Measurements from ENCODE around the gene PEPD. TPM values are rescaled to one million over a fixed set of nuclear protein-coding genes. Genes with fewer than 3 reads are reported as not detected.

Gene PEPD
- total and polyA plus RNA-seq, 10 of the 15 experiments (the other 5 are each of a cell fraction or from before 2014, with no cell fraction given) = 1.4 to 52.0 (median 20.2) TPM

GRCh38 chr19:33503433-33504057 is 18.0 kb downstream of the PEPD start (continued):
- TF ChIP-seq YY1 (IDR thresholded peaks at IDR 0.05; ENCODE audit: low read depth, low read length) = no peak

GRCh38 chr19:33503030-33503429 is 18.6 kb downstream of the PEPD start:
- Histone ChIP-seq H3K27me3 (replicated peaks in 1 of 2; ENCODE audit: control insufficient read depth in 2 of 2, insufficient read depth in 2 of 2, low read length in 1 of 2) (no peaks in the 10 kb centered on the region), H4K20me1 (ENCODE audit: control insufficient read depth, insufficient read depth) (no peaks in the 10 kb centered on the region), H3K79me2 (ENCODE audit: control insufficient read depth, insufficient read depth, low read length) (no peaks in the 10 kb centered on the region), H3K4me1 (ENCODE audit: control insufficient read depth, insufficient read depth, low read length) (no peaks in the 10 kb centered on the region), H3K27ac (ENCODE audit: control insufficient read depth, insufficient read depth) (no peak overlapping the region), H3K36me3 (ENCODE audit: control insufficient read depth in 2 of 2, insufficient read depth in 2 of 2, low read length in 1 of 2) (no peaks in the 10 kb centered on the region; a peak in 1 of 4 replicates), H3K4me3 (no peak overlapping the region), H3K4me2 (ENCODE audit: control insufficient read depth, insufficient read depth) (no peak overlapping the region), H3K9ac (ENCODE audit: control insufficient read depth, insufficient read depth, low read length) (no peak overlapping the region), H3K9me3 (replicated peaks; ENCODE audit: control insufficient read depth, insufficient read depth, low read length) (no peaks in the 10 kb centered on the region), H2AFZ (ENCODE audit: control insufficient read depth, low read depth, low read length) (no peak overlapping the region)
- ATAC-seq = no peak
- SMC1A ChIA-PET (ENCODE audit: uncharacterized antibody, unreplicated experiment) = no interaction called here
- RAD21 ChIA-PET (ENCODE audit: unreplicated experiment) = no interaction called here
- TF ChIP-seq YBX1 (IDR thresholded peaks at IDR 0.05) (no peak), GABPA (IDR thresholded peaks at IDR 0.05; ENCODE audit: low read depth) (no peak), BHLHE40 (IDR thresholded peaks at IDR 0.05; ENCODE audit: borderline replicate concordance in 1 of 2, low read depth in 2 of 2, low read length in 1 of 2) (no peak), MEF2B (IDR thresholded peaks at IDR 0.05; ENCODE audit: partially characterized antibody, poor library complexity, severe bottlenecking) (no peak), CUX1 (IDR thresholded peaks at IDR 0.05; ENCODE audit: insufficient replicate concordance, low read depth, low read length) (no peak), ATF7 (IDR thresholded peaks at IDR 0.05; ENCODE audit: low read depth) (no peak), ZNF622 (IDR thresholded peaks at IDR 0.05) (no peak), EP300 (IDR thresholded peaks at IDR 0.05; ENCODE audit: borderline replicate concordance in 1 of 2, control insufficient read depth in 1 of 2, low read depth in 2 of 2, low read length in 2 of 2) (no peak), HSF1 (IDR thresholded peaks at IDR 0.05; ENCODE audit: low read depth, low read length) (no peak), ETV6 (conservative IDR thresholded peaks at IDR 0.05 in 1 of 2, IDR thresholded peaks at IDR 0.05 in 1 of 2; ENCODE audit: borderline replicate concordance in 1 of 2, low read depth in 1 of 2) (no peak), GATAD2B (conservative IDR thresholded peaks at IDR 0.05; ENCODE audit: low read depth) (no peak), ZNF384 (IDR thresholded peaks at IDR 0.05; ENCODE audit: borderline replicate concordance, low read depth, low read length) (no peak), MYC (IDR thresholded peaks at IDR 0.05; ENCODE audit: insufficient read depth, insufficient read length, insufficient replicate concordance, low read length, severe bottlenecking) (no peak)
- whole genome bisulfite sequencing (ENCODE audit: insufficient coverage, insufficient replicate concordance, low lambda C conversion rate, missing lambda C conversion rate) = 96% methylated on average over 6 of the region's 6 CpGs
- BruUV-seq (replicated peaks) = no TSS peak
- in situ Hi-C loops (cut with MboI) (no loop called here), intact Hi-C loops (cut with micrococcal nuclease; ENCODE audit: unreplicated experiment) (no loop called here)
- POLR2A ChIA-PET = no interaction called here
- CTCF ChIA-PET = no interaction called here
- no peak for FAIRE-seq
- DNase-seq (ENCODE audit: low read depth, low spot score) = no peak
